ENCODE data around the gene GPC6. TPM values are rescaled to one million over a fixed set of nuclear protein-coding genes. Genes with fewer than 3 reads are reported as not detected.

GPC6 gene
- total and polyA plus RNA-seq, 2 experiments from 2014 or later, result 14.4 to 43.3 TPM

DNA sequence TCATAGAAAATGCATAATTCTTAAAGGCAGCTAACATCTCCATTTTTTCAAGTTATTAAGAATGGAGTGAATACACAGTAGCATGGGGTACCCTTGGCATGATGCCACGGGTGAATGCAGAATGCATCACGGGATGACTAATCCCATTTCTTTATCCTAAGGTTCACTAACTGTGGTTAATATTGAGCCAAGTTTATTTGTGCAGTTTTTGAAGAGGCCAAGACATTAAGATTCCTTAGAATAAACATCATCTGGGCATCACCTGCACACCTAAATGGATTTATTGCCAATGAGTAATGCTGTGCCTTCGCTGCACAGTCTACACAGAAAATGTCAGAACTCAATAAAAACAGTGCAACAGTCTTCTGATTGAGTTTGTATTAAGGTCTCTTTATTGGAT, 333.1 kb downstream of the GPC6 start:
- Histone ChIP-seq H3K36me3 (no peaks in the 10 kb centered on the region), H3K27me3 (no peaks in the 10 kb centered on the region), H3K9me3 (ENCODE audit: low read depth) (no peaks in the 10 kb centered on the region), H3K4me3 (no peak overlapping the region), H3K27ac (no peak overlapping the region), H3K4me1 (ENCODE audit: low read depth) (no peaks in the 10 kb centered on the region)
- TF ChIP-seq, protein P1, sequence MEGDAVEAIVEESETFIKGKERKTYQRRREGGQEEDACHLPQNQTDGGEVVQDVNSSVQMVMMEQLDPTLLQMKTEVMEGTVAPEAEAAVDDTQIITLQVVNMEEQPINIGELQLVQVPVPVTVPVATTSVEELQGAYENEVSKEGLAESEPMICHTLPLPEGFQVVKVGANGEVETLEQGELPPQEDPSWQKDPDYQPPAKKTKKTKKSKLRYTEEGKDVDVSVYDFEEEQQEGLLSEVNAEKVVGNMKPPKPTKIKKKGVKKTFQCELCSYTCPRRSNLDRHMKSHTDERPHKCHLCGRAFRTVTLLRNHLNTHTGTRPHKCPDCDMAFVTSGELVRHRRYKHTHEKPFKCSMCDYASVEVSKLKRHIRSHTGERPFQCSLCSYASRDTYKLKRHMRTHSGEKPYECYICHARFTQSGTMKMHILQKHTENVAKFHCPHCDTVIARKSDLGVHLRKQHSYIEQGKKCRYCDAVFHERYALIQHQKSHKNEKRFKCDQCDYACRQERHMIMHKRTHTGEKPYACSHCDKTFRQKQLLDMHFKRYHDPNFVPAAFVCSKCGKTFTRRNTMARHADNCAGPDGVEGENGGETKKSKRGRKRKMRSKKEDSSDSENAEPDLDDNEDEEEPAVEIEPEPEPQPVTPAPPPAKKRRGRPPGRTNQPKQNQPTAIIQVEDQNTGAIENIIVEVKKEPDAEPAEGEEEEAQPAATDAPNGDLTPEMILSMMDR (IDR thresholded peaks at IDR 0.05; ENCODE audit: low read depth, low read length), result no peak
- DNase-seq (ENCODE audit: low read depth in 1 of 2, low spot score in 1 of 2), result peak in 1 of 2 donors; percentile 76

DNA sequence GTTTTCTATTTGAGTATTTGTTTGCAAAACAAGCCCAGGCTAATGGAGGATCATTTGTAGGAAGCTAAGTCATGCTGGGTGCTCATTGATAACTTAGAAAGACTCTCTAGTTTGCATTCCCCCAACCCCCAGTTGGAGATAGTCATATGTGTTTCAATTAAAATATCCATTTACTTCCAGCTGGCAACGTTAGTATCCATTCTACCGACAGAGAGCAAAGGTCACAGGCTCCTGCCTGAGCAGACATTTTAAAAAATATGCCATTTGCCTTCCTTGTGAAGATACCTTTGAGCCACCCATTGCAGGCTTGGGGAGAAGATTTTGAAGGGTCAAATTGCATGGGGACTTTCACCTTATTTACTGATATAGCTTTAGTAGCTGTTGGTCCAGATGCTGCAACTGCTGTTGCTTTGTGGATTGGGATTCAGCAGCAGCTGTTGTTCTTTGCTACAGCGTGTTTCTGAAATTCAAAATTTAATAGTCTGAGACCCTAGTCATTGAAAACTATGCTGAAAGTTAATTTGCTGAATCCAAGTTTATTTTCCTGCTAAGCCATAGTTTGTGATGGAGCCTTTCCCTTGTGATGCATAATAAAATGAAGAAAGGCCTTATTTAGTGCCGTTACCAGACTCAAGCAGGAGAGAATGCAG, 335.1 kb downstream of the GPC6 start:
- Histone ChIP-seq H3K36me3 (no peaks in the 10 kb centered on the region), H3K9me3 (ENCODE audit: low read depth) (no peaks in the 10 kb centered on the region), H3K4me1 (ENCODE audit: low read depth) (no peaks in the 10 kb centered on the region), H3K27me3 (no peaks in the 10 kb centered on the region), H3K4me3 (no peak overlapping the region), H3K27ac (no peak overlapping the region)
- TF ChIP-seq, protein P1 (IDR thresholded peaks at IDR 0.05; ENCODE audit: low read depth, low read length), result no peak
- no peak for DNase-seq (ENCODE audit: low read depth in 1 of 2, low spot score in 1 of 2)

DNA sequence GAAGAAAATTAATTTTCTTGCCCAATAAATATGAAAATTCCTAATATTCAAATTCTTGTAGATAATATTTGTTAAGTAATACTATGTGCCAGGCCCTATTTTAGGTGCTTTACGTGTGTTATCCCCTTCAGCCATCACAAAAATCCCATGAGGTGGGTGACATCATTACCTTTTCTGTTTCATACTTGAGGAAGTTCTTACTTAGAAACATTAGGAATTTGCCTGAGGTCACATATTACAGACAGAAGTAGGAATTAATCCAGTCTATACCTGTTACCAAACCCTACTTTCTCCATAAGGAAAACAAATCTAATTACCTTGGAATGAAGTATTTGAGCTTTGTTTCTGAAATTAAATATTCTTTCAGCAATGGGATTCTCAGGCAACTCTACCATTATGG, 336.1 kb downstream of the GPC6 start:
- no peaks in the 10 kb centered on the region for H3K4me1 ChIP-seq (ENCODE audit: low read depth)
- H3K27me3 ChIP-seq, result no peaks in the 10 kb centered on the region
- H3K36me3 ChIP-seq, result no peaks in the 10 kb centered on the region
- TF ChIP-seq, protein P1 (IDR thresholded peaks at IDR 0.05; ENCODE audit: low read depth, low read length), result no peak
- no peak overlapping the region for H3K27ac ChIP-seq
- H3K4me3 ChIP-seq, result no peak overlapping the region
- H3K9me3 ChIP-seq (ENCODE audit: low read depth), result no peaks in the 10 kb centered on the region
- DNase-seq (ENCODE audit: low read depth in 1 of 2, low spot score in 1 of 2), result no peak

DNA sequence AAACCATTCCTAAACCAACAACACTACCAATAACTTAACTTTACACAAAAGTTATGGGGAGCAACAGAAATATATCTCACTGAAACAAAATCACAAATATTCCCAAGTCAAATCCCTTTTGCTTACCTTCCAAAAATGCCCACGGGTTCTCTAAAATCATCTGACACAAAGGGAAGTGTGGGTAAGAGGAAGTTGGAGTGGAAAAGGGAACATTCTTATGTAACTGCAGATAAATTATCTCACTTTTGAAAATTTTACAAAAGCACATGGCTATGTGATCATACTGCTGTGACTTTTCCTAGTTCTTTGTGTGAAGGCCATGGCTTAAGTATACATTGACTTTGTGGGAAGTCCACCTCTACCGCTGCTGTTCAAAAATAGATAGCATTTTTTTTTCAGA, 350.5 kb downstream of the GPC6 start:
- H3K4me1 ChIP-seq (ENCODE audit: low read depth), result no peaks in the 10 kb centered on the region
- no peak for DNase-seq (ENCODE audit: low read depth in 1 of 2, low spot score in 1 of 2)
- no peaks in the 10 kb centered on the region for H3K36me3 ChIP-seq
- no peak overlapping the region for H3K27ac ChIP-seq
- H3K4me3 ChIP-seq, result no peak overlapping the region
- TF ChIP-seq, protein P1 (IDR thresholded peaks at IDR 0.05; ENCODE audit: low read depth, low read length), result no peak
- H3K9me3 ChIP-seq (ENCODE audit: low read depth), result no peaks in the 10 kb centered on the region
- H3K27me3 ChIP-seq, result no peaks in the 10 kb centered on the region

DNA sequence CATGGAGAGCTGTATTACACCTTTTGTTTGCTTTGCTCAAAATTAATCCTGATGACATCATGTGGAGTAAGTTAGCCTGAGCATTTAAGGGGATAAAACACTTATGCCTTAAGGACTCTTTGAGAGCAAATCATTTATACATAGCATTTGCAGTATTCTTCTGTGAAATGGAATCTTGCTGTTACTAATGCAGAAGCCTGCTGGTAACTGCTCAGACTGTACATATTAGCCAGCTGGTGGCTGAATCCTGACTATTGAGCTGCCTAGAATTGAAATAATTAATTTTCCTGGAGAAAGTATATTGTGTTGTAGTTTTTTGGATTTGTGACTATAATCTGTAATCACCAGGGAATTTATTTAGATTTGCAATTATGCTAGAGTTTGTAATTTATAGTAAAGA, 363.2 kb downstream of the GPC6 start:
- H3K4me3 ChIP-seq, result no peak overlapping the region
- no peak for DNase-seq (ENCODE audit: low read depth in 1 of 2, low spot score in 1 of 2)
- TF ChIP-seq, protein P1 (IDR thresholded peaks at IDR 0.05; ENCODE audit: low read depth, low read length), result no peak
- H3K36me3 ChIP-seq, result no peaks in the 10 kb centered on the region
- no peaks in the 10 kb centered on the region for H3K9me3 ChIP-seq (ENCODE audit: low read depth)
- no peaks in the 10 kb centered on the region for H3K4me1 ChIP-seq (ENCODE audit: low read depth)
- no peak overlapping the region for H3K27ac ChIP-seq
- no peaks in the 10 kb centered on the region for H3K27me3 ChIP-seq
